Peyer's patch (tissue), 4 donors: ENCODE measurements around the gene NELL1. TPM values are rescaled to one million over a fixed set of nuclear protein-coding genes. Genes with fewer than 3 reads are reported as not detected.

Experiments
- DNase-seq, 3 donors: peaks; one replicate each; pipeline ENCODE4 v3.0.0-alpha.2; 2017 to 2019
- H3K27ac ChIP-seq, 4 donors: fragments of 200-600 bp; sonication (generic); one replicate each; pipeline ENCODE4 v1.5.1; 2016 to 2019
- H3K27me3 ChIP-seq, 2 donors: fragments of 200-600 bp; sonication (generic); one replicate each; pipeline ENCODE4 v1.5.1; 2019
- H3K36me3 ChIP-seq, 3 donors: fragments of 200-600 bp; sonication (generic); one replicate each; pipeline ENCODE4 v1.5.1; 2016 to 2019
- H3K4me1 ChIP-seq, 4 donors: fragments of 200-600 bp; sonication (generic); one replicate each; pipeline ENCODE4 v1.5.1; 2016 to 2019
- H3K4me3 ChIP-seq, 4 donors: fragments of 200-600 bp; sonication (generic); 1 replicate in 3 of 4; 2 replicates in 1 of 4; pipeline ENCODE4 v1.5.1; 2016 to 2019; ENCODE audit warnings: mild to moderate bottlenecking in 1 of 4
- H3K9me3 ChIP-seq, 4 donors: fragments of 200-600 bp; sonication (generic); one replicate each; pipeline ENCODE4 v1.5.1; 2016 to 2019; ENCODE audit warnings: mild to moderate bottlenecking in 1 of 4
- CTCF ChIP-seq, 6 experiments: fragments of 450-650 bp in 4 of 6; fragments of 200-600 bp in 2 of 6; sonication (generic) in 1 of 6; IDR thresholded peaks; one replicate each; pipeline ENCODE4 v1.5.1; 2017 to 2019; ENCODE audit warnings: antibody characterized with exemption in 6 of 6, mild to moderate bottlenecking in 3 of 6, moderate library complexity in 1 of 6
- POLR2A ChIP-seq, 2 donors: fragments of 450-650 bp; IDR thresholded peaks; one replicate each; pipeline ENCODE4 v1.5.1; 2017; ENCODE audit warnings: antibody characterized with exemption in 2 of 2, mild to moderate bottlenecking in 2 of 2, moderate library complexity in 2 of 2
- total RNA-seq, 4 donors: library from RNA; depleted of rRNA; stranded (reverse); fragments of >200 nt; gene quantifications; one replicate each; pipeline ENCODE4 v1.1.0, GENCODE V29; 2016

Gene NELL1
- total RNA-seq, 4 donors from 2014 or later = not detected

- TF ChIP-seq CTCF (IDR thresholded peaks at IDR 0.05) (no peak), POLR2A (IDR thresholded peaks at IDR 0.05) (no peak)
- DNase-seq = no peak
- no peaks in the 10 kb centered on the region for H3K4me1 ChIP-seq
These were observed 42.4 kb upstream of the NELL1 start for GRCh38 chr11:20627026-20627425.

GRCh38 chr11:20627701-20628100 is 41.7 kb upstream of the NELL1 start:
- no peaks in the 10 kb centered on the region for H3K36me3 ChIP-seq
- H3K9me3 ChIP-seq = no peaks in the 10 kb centered on the region
- no peak overlapping the region for H3K27ac ChIP-seq
- TF ChIP-seq POLR2A (IDR thresholded peaks at IDR 0.05) (no peak), CTCF (IDR thresholded peaks at IDR 0.05) (no peak)
- no peaks in the 10 kb centered on the region for H3K4me1 ChIP-seq
- no peaks in the 10 kb centered on the region for H3K27me3 ChIP-seq
- no peak for DNase-seq
- no peak overlapping the region for H3K4me3 ChIP-seq

More at GRCh38 chr11:20627026-20627425, 42.4 kb upstream of the NELL1 start:
- Histone ChIP-seq H3K4me3 (no peak overlapping the region), H3K27ac (no peak overlapping the region), H3K9me3 (no peaks in the 10 kb centered on the region), H3K36me3 (no peaks in the 10 kb centered on the region), H3K27me3 (no peaks in the 10 kb centered on the region)

GRCh38 chr11:20631519-20632168 is 37.7 kb upstream of the NELL1 start:
- Histone ChIP-seq H3K9me3 (no peaks in the 10 kb centered on the region), H3K27me3 (no peaks in the 10 kb centered on the region), H3K4me3 (no peak overlapping the region), H3K36me3 (no peaks in the 10 kb centered on the region), H3K27ac (no peak overlapping the region), H3K4me1 (no peaks in the 10 kb centered on the region)
- DNase-seq = no peak
- no peak for TF ChIP-seq POLR2A (IDR thresholded peaks at IDR 0.05)
- TF ChIP-seq CTCF (IDR thresholded peaks at IDR 0.05) = no peak

GRCh38 chr11:20632169-20632532 is 37.2 kb upstream of the NELL1 start:
- Histone ChIP-seq H3K9me3 (no peaks in the 10 kb centered on the region), H3K4me1 (no peaks in the 10 kb centered on the region), H3K27me3 (no peaks in the 10 kb centered on the region), H3K4me3 (no peak overlapping the region), H3K36me3 (no peaks in the 10 kb centered on the region), H3K27ac (no peak overlapping the region)
- TF ChIP-seq POLR2A (IDR thresholded peaks at IDR 0.05) = no peak
- no peak for TF ChIP-seq CTCF (IDR thresholded peaks at IDR 0.05)
- no peak for DNase-seq

GRCh38 chr11:20634044-20634443 is 35.3 kb upstream of the NELL1 start:
- DNase-seq = no peak
- Histone ChIP-seq H3K9me3 (no peaks in the 10 kb centered on the region), H3K27me3 (no peaks in the 10 kb centered on the region), H3K4me3 (no peak overlapping the region), H3K27ac (no peak overlapping the region), H3K4me1 (no peaks in the 10 kb centered on the region), H3K36me3 (no peaks in the 10 kb centered on the region)
- no peak for TF ChIP-seq POLR2A (IDR thresholded peaks at IDR 0.05)
- peak in 1 of 6 experiments; percentile 3 for TF ChIP-seq CTCF (IDR thresholded peaks at IDR 0.05)

- H3K9me3 ChIP-seq = no peaks in the 10 kb centered on the region
- H3K4me1 ChIP-seq = no peaks in the 10 kb centered on the region
- no peaks in the 10 kb centered on the region for H3K36me3 ChIP-seq
- no peak overlapping the region for H3K4me3 ChIP-seq
- TF ChIP-seq POLR2A (IDR thresholded peaks at IDR 0.05) (no peak), CTCF (IDR thresholded peaks at IDR 0.05) (no peak)
- H3K27me3 ChIP-seq = no peaks in the 10 kb centered on the region
- no peak for DNase-seq
- H3K27ac ChIP-seq = no peak overlapping the region
These were observed 34.6 kb upstream of the NELL1 start for GRCh38 chr11:20634781-20635180.
